Breast epithelium (tissue), 3 donors: ENCODE results near the gene ITPRID1.

Source experiments
- POLR2A ChIP-seq: fragments of 450-650 bp; IDR thresholded peaks from one replicate; pipeline ENCODE4 v1.6.1; 2016; ENCODE audit warnings: antibody characterized with exemption, mild to moderate bottlenecking, moderate library complexity
- TF ChIP-seq, protein P1 (sequence below), 3 donors: fragments of 450-650 bp; IDR thresholded peaks; one replicate each; pipeline ENCODE4 v1.5.1; 2016 to 2017; ENCODE audit warnings: antibody characterized with exemption in 3 of 3, mild to moderate bottlenecking in 3 of 3, moderate library complexity in 3 of 3

DNA sequence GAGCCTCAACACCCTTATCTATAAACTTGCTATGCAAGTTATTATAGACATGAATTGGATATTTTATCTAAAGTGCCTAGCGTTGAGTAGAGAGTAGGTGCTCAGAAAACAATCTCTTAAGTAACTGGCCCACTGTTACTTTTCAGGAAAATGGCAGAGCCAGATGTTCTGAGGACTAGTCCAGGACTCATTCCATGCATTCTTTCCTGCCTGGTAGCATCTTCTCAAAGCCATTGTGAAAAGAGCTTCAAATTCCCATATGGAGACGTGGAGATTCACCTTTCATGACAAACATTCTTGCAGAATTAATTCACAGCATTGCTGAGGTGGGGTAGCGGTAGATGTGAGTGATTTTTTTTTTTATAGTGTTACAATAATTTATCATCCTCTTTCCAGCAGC is 35.9 kb upstream of the ITPRID1 start:
- TF ChIP-seq, protein P1, sequence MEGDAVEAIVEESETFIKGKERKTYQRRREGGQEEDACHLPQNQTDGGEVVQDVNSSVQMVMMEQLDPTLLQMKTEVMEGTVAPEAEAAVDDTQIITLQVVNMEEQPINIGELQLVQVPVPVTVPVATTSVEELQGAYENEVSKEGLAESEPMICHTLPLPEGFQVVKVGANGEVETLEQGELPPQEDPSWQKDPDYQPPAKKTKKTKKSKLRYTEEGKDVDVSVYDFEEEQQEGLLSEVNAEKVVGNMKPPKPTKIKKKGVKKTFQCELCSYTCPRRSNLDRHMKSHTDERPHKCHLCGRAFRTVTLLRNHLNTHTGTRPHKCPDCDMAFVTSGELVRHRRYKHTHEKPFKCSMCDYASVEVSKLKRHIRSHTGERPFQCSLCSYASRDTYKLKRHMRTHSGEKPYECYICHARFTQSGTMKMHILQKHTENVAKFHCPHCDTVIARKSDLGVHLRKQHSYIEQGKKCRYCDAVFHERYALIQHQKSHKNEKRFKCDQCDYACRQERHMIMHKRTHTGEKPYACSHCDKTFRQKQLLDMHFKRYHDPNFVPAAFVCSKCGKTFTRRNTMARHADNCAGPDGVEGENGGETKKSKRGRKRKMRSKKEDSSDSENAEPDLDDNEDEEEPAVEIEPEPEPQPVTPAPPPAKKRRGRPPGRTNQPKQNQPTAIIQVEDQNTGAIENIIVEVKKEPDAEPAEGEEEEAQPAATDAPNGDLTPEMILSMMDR (IDR thresholded peaks at IDR 0.05): no peak
- no peak for TF ChIP-seq POLR2A
